Activated naive CD4-positive, alpha-beta T cell treated with anti-CD3 and anti-CD28 coated beads, Interleukin-2, amount 50 U/mL, for 72 hours (primary cell): ENCODE results near the gene HILPDA. TPM values are rescaled to one million over a fixed set of nuclear protein-coding genes. Genes with fewer than 3 reads are reported as not detected.
A peak's percentile ranks its signal among the peaks of the same experiment; 100 is the strongest.
"Not testable (repeated sequence)": the region's sequence is repeated elsewhere in the genome, so short reads cannot be mapped to it uniquely, and the experiment has no call there.

Source experiments
- ATAC-seq, 2 donors: fragments of 150-1000 bp; cut with Tn5 transposase; 2 replicates each; pipeline ENCODE4 v1.10.0; 2021; ENCODE audit warnings: mild to moderate bottlenecking in 2 of 2, moderate library complexity in 2 of 2
- DNase-seq, 2 donors: peaks; one replicate each; pipeline ENCODE4 v3.0.0; 2021 to 2022; ENCODE audit warnings: low spot score in 2 of 2
- H3K27ac Mint-ChIP-seq, 2 donors: one replicate each; pipeline ENCODE4 v1.8.0; 2022; ENCODE audit warnings: mild to moderate bottlenecking in 2 of 2, mixed read lengths in 2 of 2
- H3K36me3 Mint-ChIP-seq, 2 donors: one replicate each; pipeline ENCODE4 v1.8.0; 2022; ENCODE audit warnings: mixed read lengths in 2 of 2
- H3K9me3 Mint-ChIP-seq, 2 donors: one replicate each; pipeline ENCODE4 v1.8.0; 2022; ENCODE audit warnings: mixed read lengths in 2 of 2
- total RNA-seq, 2 donors: library from RNA; stranded (reverse); gene quantifications; one replicate each; pipeline ENCODE4 v1.2.3, GENCODE V29; 2022

The HILPDA gene
- total RNA-seq, 2 donors from 2014 or later, result 20.3 to 239 TPM

- Mint-ChIP-seq H3K9me3 (no peaks in the 10 kb centered on the region), H3K36me3 (peaks cover under 1 to 21% of the 10 kb centered on the region in 2 donors), H3K27ac (no peak overlapping the region)
- no peak for ATAC-seq
- DNase-seq, result no peak
Observed at GRCh38 chr7:128450913-128451312, 4.8 kb upstream of the HILPDA start.

DNA sequence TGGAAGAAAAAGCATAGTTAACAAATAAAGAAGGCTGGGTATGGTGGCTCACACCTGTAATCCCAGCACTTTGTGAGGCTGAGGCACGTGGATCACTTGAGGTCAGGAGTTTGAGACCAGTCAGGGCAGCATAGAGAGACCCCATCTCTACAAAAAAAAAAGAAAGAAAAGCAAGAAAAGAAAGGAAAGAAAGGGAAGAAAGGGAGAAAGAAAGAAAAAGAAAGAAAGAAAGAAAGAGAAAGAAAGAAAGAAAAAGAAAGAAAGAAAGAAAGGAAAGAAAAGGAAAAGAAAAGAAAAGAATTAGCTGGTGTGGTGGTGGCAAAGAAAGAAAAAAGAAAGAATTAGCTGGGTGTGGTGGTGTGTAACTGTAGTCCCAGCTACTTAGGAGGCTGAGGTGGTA, 3.1 kb upstream of the HILPDA start:
- DNase-seq, result no peak
- Mint-ChIP-seq H3K36me3 (peaks cover 12 to 34% of the 10 kb centered on the region in 2 donors), H3K9me3 (no peaks in the 10 kb centered on the region), H3K27ac (no peak overlapping the region)
- ATAC-seq, result no peak

- peaks cover 19 to 50% of the 10 kb centered on the region in 2 donors for H3K36me3 Mint-ChIP-seq
- DNase-seq (no peak), ATAC-seq (no peak)
- H3K9me3 Mint-ChIP-seq, result no peaks in the 10 kb centered on the region
- H3K27ac Mint-ChIP-seq, result peak overlapping the region; percentile 50 to 95
Observed at GRCh38 chr7:128453836-128454804, 1.6 kb upstream of the HILPDA start.

- DNase-seq (no peak), ATAC-seq (no peak)
- H3K27ac Mint-ChIP-seq, result peak overlapping the region; percentile 95 to 97
- H3K36me3 Mint-ChIP-seq, result peaks cover 23 to 59% of the 10 kb centered on the region in 2 donors
- H3K9me3 Mint-ChIP-seq, result no peaks in the 10 kb centered on the region
Observed at GRCh38 chr7:128454808-128455542, 703 bp upstream of the HILPDA start.

DNA sequence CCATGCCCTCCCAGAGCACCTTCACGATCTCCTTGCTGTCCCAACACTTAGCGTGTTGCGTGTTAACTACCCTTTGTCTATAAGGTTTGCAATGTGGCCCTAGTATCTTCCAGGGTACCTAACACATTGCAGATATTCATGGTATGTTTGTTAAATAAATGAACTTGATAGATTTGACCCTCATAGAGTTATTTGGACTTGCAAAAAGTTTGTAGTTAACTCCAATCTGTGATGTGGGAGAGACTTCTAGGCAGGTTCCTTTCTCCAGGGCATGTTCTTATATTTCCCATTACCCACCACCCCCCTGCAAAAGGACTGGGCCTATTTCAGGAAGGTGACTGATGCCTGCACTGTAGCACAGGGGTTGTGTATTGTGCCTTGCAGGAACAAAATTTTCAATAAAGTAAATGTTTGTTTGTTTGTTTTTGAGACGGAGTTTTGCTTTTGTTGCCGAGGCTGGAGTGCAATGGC, 612 bp downstream of the HILPDA start:
- no peak for DNase-seq
- peak in 1 of 2 donors; percentile 3 for ATAC-seq
- H3K9me3 Mint-ChIP-seq, result no peaks in the 10 kb centered on the region
- H3K36me3 Mint-ChIP-seq, result peaks cover 23 to 53% of the 10 kb centered on the region in 2 donors
- H3K27ac Mint-ChIP-seq, result peak overlapping the region; percentile 93 to 95

- not testable (repeated sequence) for ATAC-seq, H3K9me3 Mint-ChIP-seq
- H3K36me3 Mint-ChIP-seq, result peaks cover 23 to 43% of the 10 kb centered on the region in 2 donors
Observed at GRCh38 chr7:128457385-128457784, 1.7 kb downstream of the HILPDA start.

DNA sequence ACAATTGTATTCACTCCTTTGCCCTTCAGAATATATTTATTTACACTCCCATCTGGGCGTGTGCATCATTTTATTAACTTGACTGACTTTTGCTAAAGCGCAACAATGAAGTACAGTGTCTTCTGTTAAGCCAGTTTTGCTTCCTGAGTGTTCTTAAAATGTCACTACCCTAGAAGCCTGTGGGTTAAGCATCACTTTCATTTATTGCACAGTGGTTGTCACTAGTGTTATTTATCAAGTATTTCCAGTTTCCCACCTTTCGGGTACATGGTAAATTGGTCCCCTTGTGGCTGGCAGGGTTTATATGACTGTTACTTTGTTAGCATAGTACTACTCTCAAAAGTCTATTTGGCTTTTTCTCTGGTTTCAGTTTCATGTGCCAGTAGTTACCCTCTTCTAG, 3.3 kb downstream of the HILPDA start:
- peaks cover 23 to 46% of the 10 kb centered on the region in 2 donors for H3K36me3 Mint-ChIP-seq
- H3K9me3 Mint-ChIP-seq, result no peaks in the 10 kb centered on the region
- DNase-seq (peak in 1 of 2 donors; percentile 28), ATAC-seq (peak; percentile 60 to 66)
- H3K27ac Mint-ChIP-seq, result peak overlapping the region; percentile 94 to 95

More at GRCh38 chr7:128457385-128457784, 1.7 kb downstream of the HILPDA start:
- peak overlapping the region; percentile 94 to 95 for H3K27ac Mint-ChIP-seq
- DNase-seq, result not testable (repeated sequence)

DNA sequence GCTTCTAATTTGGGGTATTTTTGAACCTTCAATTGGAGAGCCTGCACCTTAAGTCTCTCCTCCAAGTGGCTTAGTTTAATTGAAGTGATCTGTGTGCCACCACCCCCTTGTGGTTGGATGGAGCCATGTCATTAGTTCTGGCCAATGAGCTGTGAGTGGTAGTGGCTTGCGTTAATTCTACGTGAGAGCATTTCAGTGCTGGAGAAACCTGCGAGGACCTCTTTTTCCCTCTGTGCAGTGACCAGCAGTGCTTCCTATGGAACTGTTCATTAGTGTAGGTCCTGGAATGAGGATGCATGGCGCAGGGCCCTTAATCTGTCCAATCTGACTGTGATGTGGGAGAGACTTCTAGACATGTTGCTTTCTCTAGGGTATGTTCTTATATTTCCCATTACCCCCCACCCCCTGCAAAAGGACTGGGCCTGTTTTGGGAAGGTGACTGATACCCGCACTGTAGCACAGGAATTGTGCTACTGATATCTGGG, 3.8 kb downstream of the HILPDA start:
- Mint-ChIP-seq H3K9me3 (no peaks in the 10 kb centered on the region), H3K27ac (peak overlapping the region; percentile 92 to 95), H3K36me3 (peaks cover 23 to 46% of the 10 kb centered on the region in 2 donors)
- ATAC-seq, result peak; percentile 28 to 39
- DNase-seq, result peak; percentile 40 to 64

GRCh38 chr7:128462460-128462859, 6.8 kb downstream of the HILPDA start:
- no peak for DNase-seq
- no peaks in the 10 kb centered on the region for H3K9me3 Mint-ChIP-seq
- H3K27ac Mint-ChIP-seq, result no peak overlapping the region
- peaks cover 12 to 33% of the 10 kb centered on the region in 2 donors for H3K36me3 Mint-ChIP-seq
- no peak for ATAC-seq

DNA sequence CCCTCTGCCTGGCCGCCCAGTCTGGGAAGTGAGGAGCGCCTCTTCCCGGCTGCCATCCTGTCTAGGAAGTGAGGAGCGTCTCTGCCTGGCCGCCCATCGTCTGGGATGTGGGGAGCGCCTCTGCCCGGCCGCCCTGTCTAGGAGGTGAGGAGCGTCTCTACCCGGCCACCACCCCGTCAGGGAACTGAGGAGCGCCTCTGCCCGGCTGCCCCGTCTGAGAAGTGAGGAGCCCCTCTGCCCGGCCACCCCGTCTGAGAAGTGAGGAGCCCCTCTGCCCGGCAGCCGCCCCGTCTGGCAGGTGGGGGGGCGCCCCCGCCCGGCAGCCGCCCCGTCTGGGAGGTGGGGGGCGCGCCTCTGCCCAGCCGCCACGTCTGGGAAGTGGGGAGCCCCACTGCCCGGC, 7.7 kb downstream of the HILPDA start:
- peaks cover 4 to 30% of the 10 kb centered on the region in 2 donors for H3K36me3 Mint-ChIP-seq
- ATAC-seq, DNase-seq, H3K27ac Mint-ChIP-seq, H3K9me3 Mint-ChIP-seq: not testable (repeated sequence)

DNA sequence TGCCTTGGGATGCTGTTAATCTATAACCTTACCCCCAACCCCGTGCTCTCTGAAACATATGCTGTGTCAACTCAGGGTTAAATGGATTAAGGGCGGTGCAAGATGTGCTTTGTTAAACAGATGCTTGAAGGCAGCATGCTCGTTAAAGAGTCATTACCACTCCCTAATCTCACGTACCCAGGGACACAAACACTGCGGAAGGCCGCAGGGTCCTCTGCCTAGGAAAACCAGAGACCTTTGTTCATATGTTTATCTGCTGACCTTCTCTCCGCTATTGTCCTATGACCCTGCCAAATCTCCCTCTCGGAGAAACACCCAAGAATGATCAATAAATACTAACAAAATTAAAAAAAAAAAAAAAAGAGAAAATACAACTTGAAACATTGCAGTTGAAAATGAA, 8.3 kb downstream of the HILPDA start:
- DNase-seq, H3K27ac Mint-ChIP-seq, H3K9me3 Mint-ChIP-seq, ATAC-seq: not testable (repeated sequence)
- peaks cover 4 to 24% of the 10 kb centered on the region in 2 donors for H3K36me3 Mint-ChIP-seq

DNA sequence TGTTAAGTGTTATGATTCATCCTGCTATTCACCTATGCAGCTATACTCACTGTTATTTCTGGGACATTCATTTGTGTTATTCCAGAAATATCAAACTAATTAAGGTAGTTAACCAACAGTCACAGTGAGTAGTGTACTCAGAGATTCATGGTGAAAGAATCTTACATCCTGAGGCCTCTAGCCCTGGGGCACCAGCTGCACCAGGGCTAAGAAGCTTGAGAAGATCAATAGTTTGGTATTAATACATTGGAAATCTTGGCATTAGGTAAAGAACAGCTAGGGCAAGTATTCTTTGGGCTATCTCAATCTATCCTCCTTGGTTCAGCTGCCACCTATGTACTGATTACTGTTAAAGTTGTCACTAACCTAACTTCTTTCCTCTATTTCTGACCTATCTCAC, 11.2 kb downstream of the HILPDA start:
- not testable (repeated sequence) for H3K9me3 Mint-ChIP-seq, H3K27ac Mint-ChIP-seq, DNase-seq
- peaks cover 0 to 13% of the 10 kb centered on the region in 2 donors for H3K36me3 Mint-ChIP-seq
- ATAC-seq, result peak in 1 of 2 donors; percentile 37

DNA sequence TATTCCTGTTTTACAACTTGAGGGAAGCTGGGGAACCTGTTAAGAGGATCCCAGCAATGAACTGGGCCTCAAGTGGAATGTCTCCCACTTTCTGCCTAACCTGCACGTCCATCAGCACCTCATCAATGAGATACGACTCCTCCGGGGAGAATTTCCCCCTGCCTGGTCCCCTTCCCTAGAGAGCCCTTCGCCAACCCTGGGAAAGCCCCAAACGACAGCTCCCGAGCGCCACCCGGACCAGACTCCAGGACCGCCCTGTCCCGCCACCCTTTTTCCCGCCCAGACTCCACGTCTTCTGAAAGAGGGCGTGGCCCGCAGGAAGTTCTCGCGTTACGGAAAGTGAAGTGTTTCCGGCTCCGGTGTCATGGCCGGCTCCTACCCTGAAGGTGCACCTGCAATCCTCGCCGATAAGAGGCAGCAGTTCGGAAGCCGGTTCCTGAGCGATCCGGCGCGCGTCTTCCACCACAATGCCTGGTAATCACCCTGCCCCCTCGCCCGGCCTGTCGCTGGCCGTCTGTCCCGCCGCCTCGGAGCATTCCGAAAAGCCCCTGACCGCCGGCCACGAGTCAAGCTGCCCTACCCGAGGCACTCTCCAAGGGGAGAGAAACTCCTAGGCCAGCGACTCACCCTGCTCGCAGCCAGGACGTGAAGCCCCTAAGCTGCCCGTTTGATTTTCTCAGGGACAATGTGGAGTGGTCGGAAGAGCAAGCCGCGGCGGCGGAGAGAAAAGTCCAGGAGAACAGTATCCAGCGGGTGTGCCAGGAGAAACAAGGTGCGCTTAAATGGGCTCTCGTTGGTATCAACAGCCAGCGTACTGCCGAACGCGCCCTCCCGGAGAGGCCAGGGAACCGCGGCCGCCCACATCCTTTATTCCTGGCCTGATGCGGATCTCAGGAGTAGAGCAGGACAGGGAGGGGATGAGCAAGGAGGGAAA, 21.0 kb downstream of the HILPDA start, which contains the start of gene METTL2B:
Gene METTL2B, plus strand, starts transcription at position 347 of the 934 bp plus-strand sequence. Its CDS starts 18 bp downstream, at position 365.
- peaks cover 16% of the 10 kb centered on the region in 2 donors for H3K36me3 Mint-ChIP-seq
- ATAC-seq, result peak; percentile 94 to 96
- H3K27ac Mint-ChIP-seq, result peak within 1 kb of the TSS; percentile 99 to 100
- H3K9me3 Mint-ChIP-seq, result not testable (repeated sequence)
- DNase-seq, result peak; percentile 88 to 94

DNA sequence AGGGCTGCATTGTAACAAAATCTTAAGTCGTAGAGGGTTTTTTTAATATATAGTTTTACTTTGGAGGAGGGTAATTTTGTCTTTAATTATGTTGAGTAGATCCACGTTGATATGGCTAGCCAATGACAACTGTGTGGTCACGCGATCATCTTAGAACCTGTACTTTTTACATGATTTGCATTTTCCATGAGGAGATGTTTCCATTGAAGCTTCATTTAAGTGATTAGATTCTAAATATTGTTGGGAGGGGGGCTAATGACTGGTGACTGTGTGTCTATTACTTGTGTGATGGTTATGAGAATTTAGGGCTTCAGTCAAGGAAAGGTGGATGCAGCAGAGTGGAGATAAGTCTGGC, 21.6 kb downstream of the HILPDA start:
- DNase-seq, H3K9me3 Mint-ChIP-seq, ATAC-seq: not testable (repeated sequence)
- Mint-ChIP-seq H3K27ac (peak overlapping the region; percentile 99 to 100), H3K36me3 (peaks cover 16% of the 10 kb centered on the region in 2 donors)

GRCh38 chr7:128479082-128479481, 23.4 kb downstream of the HILPDA start:
- peaks cover 16% of the 10 kb centered on the region in 2 donors for H3K36me3 Mint-ChIP-seq
- H3K9me3 Mint-ChIP-seq, DNase-seq, H3K27ac Mint-ChIP-seq, ATAC-seq: not testable (repeated sequence)

DNA sequence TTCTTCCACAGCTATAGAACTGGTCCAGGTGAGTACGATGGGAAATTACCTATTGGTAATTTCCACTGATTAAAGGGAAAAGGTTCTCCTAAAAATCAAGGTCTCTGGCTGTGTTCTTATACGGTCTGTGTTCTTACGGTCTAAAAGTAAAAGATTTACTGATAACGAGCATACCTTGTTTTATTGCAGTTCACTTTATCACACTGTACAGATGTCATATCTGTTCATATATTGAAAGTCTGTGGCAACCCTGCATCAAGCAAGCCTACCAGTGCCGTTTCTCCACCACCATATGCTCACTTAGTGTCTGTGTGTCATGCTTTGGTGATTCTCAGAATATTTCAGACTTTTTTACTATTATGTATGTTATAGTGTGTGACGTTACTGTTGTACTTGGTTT, 32.5 kb downstream of the HILPDA start:
- H3K9me3 Mint-ChIP-seq, H3K36me3 Mint-ChIP-seq, DNase-seq, H3K27ac Mint-ChIP-seq, ATAC-seq: not testable (repeated sequence)
